HCT116 (cell line): Measurements from ENCODE around the gene ALOX15. TPM values are rescaled to one million over a fixed set of nuclear protein-coding genes. Genes with fewer than 3 reads are reported as not detected.

Source experiments
- ATAC-seq: fragments of 200-7000 bp; cut with Tn5 transposase; 2 replicates; pipeline ENCODE4 v1.9.1; 2020; ENCODE audit warnings: mild to moderate bottlenecking, moderate library complexity
- BruUV-seq: library from RNA; stranded (reverse); fragments of 400-500 nt; replicated peaks from 2 replicates; lab custom pipeline; 2021; lab: Mats Ljungman, UMichigan
- CTCF ChIA-PET: fragments of 300-600 bp; sonication (Branson Sonifier 250); formaldehyde crosslinking; loops from one replicate; lab custom pipeline; 2021; ENCODE audit warnings: antibody characterized with exemption; lab: Charles Lee
- POLR2A ChIA-PET: fragments of 300-600, 350-600 bp; sonication (Branson Sonifier 250); formaldehyde crosslinking; loops from one replicate; lab custom pipeline; 2021; ENCODE audit warnings: antibody characterized with exemption; lab: Charles Lee
- RAD21 ChIA-PET, 2 experiments: fragments of 300-600 bp; sonication (Branson Sonifier 250); formaldehyde crosslinking; loops; one replicate each; lab custom pipeline; 2023; ENCODE audit warnings: low total read pairs in 2 of 2; ENCODE audit not compliant: uncharacterized antibody in 2 of 2, unreplicated experiment in 2 of 2, low non-redundant PET in 1 of 2; lab: Charles Lee
- DNase-seq: peaks from one replicate; pipeline ENCODE4 v3.0.0-alpha.2; 2010; ENCODE audit warnings: low read depth, low spot score
- H2AFZ ChIP-seq: fragments of 200-600 bp; shearing (Covaris generic), sonication (generic); 2 replicates; pipeline ENCODE4 v1.6.1; 2017; ENCODE audit warnings: low read depth, mixed run types, mixed read lengths, antibody characterized with exemption, low read length; ENCODE audit not compliant: poor library complexity, severe bottlenecking
- H3K27ac ChIP-seq: 2 replicates; pipeline ENCODE4 v1.5.1; 2012; ENCODE audit warnings: low read depth, low read length
- H3K27me3 ChIP-seq: fragments of 200-600 bp; sonication (generic); 2 replicates; pipeline ENCODE4 v1.6.1; 2016; ENCODE audit warnings: mixed run types, low read length, mixed read lengths; ENCODE audit not compliant: insufficient read depth
- H3K36me3 ChIP-seq, 2 experiments: fragments of 200-500 bp in 1 of 2; fragments of 200-600 bp in 1 of 2; sonication (Bioruptor generic) in 1 of 2; sonication (generic) in 1 of 2; 2 replicates each; pipeline versions ENCODE4 v1.5.1 to v1.6.1; 2014 to 2016; ENCODE audit warnings: low read length in 2 of 2, inconsistent platforms in 1 of 2, mixed read lengths in 1 of 2, mixed run types in 1 of 2; ENCODE audit not compliant: insufficient read depth in 2 of 2, control insufficient read depth in 1 of 2
- H3K4me1 ChIP-seq, 2 experiments: fragments of 200-600 bp in 1 of 2; sonication (generic) in 1 of 2; 2 replicates each; pipeline versions ENCODE4 v1.5.1 to v1.6.1; 2012 to 2017; ENCODE audit warnings: low read length in 2 of 2, inconsistent platforms in 1 of 2, mild to moderate bottlenecking in 1 of 2, mixed read lengths in 1 of 2, mixed run types in 1 of 2, moderate library complexity in 1 of 2; ENCODE audit not compliant: insufficient read depth in 2 of 2, control insufficient read depth in 1 of 2
- H3K4me2 ChIP-seq: fragments of 200-600 bp; sonication (generic); 2 replicates; pipeline ENCODE4 v1.6.1; 2017; ENCODE audit warnings: mixed run types, low read length, mixed read lengths
- H3K4me3 ChIP-seq, 2 experiments: fragments of 200-600 bp in 1 of 2; sonication (generic) in 1 of 2; replicated peaks in 1 of 2; 2 replicates each; pipeline ENCODE4 v1.5.1; 2011 to 2016; ENCODE audit warnings: low read length in 2 of 2, control low read depth in 1 of 2, low read depth in 1 of 2, mild to moderate bottlenecking in 1 of 2, mixed read lengths in 1 of 2, mixed run types in 1 of 2
- H3K79me2 ChIP-seq: fragments of 200-600 bp; sonication (generic); 2 replicates; pipeline ENCODE4 v1.6.1; 2017; ENCODE audit warnings: mild to moderate bottlenecking, mixed run types, low read length, moderate library complexity, mixed read lengths; ENCODE audit not compliant: insufficient read depth
- H3K9ac ChIP-seq: fragments of 200-600 bp; sonication (generic); 2 replicates; pipeline ENCODE4 v1.6.1; 2016; ENCODE audit warnings: low read length, mixed read lengths
- H3K9me2 ChIP-seq: fragments of 200-600 bp; sonication (generic), shearing (Covaris generic); 2 replicates; pipeline ENCODE4 v1.6.1; 2017; ENCODE audit warnings: mixed run types, mild to moderate bottlenecking, moderate library complexity; ENCODE audit not compliant: insufficient read depth
- H3K9me3 ChIP-seq, 2 experiments: fragments of 200-500 bp in 1 of 2; fragments of 200-600 bp in 1 of 2; sonication (Bioruptor generic) in 1 of 2; sonication (generic) in 1 of 2; 2 replicates each; pipeline ENCODE4 v1.6.1; 2014 to 2017; ENCODE audit warnings: low read length in 2 of 2, mixed read lengths in 2 of 2, inconsistent platforms in 1 of 2, low read depth in 1 of 2, mild to moderate bottlenecking in 1 of 2, mixed run types in 1 of 2, moderate library complexity in 1 of 2; ENCODE audit not compliant: control insufficient read depth in 1 of 2, insufficient read depth in 1 of 2
- H4K20me1 ChIP-seq: fragments of 200-600 bp; sonication (generic), shearing (Covaris generic); 2 replicates; pipeline ENCODE4 v1.6.1; 2017; ENCODE audit warnings: mixed run types, mild to moderate bottlenecking, moderate library complexity; ENCODE audit not compliant: insufficient read depth
- CBX3 ChIP-seq: IDR thresholded peaks from 2 replicates; pipeline ENCODE4 v1.6.1; 2012; ENCODE audit warnings: low read depth
- CEBPB ChIP-seq: IDR thresholded peaks from 2 replicates; pipeline ENCODE4 v1.6.1; 2012; ENCODE audit warnings: low read depth
- EGR1 ChIP-seq: IDR thresholded peaks from 2 replicates; pipeline ENCODE4 v1.6.1; 2012; ENCODE audit warnings: low read depth
- ELF1 ChIP-seq: IDR thresholded peaks from 2 replicates; pipeline ENCODE4 v1.6.1; 2012; ENCODE audit warnings: low read depth, borderline replicate concordance
- EZH2 ChIP-seq: fragments of 200-600 bp; sonication (generic); IDR thresholded peaks from 2 replicates; pipeline ENCODE4 v1.6.1; 2017; ENCODE audit warnings: antibody characterized with exemption, mixed run types
- EZH2phosphoT487 ChIP-seq: fragments of 200-600 bp; IDR thresholded peaks from 2 replicates; pipeline ENCODE4 v1.6.1; 2018; ENCODE audit warnings: antibody characterized with exemption, borderline replicate concordance
- POLR2A ChIP-seq: IDR thresholded peaks from 2 replicates; pipeline ENCODE4 v1.7.0; 2011; ENCODE audit warnings: borderline replicate concordance; ENCODE audit not compliant: insufficient read depth, insufficient read length; ENCODE audit errors: extremely low read depth
- POLR2AphosphoS5 ChIP-seq: IDR thresholded peaks from 2 replicates; pipeline ENCODE4 v1.6.1; 2011; ENCODE audit warnings: mild to moderate bottlenecking, low read depth, low read length, moderate library complexity
- SIN3A ChIP-seq: IDR thresholded peaks from 2 replicates; pipeline ENCODE4 v1.6.1; 2012; ENCODE audit warnings: low read depth
- SP1 ChIP-seq: IDR thresholded peaks from 2 replicates; pipeline ENCODE4 v1.6.1; 2012; ENCODE audit warnings: low read depth
- SRF ChIP-seq: IDR thresholded peaks from 2 replicates; pipeline ENCODE4 v1.6.1; 2012; ENCODE audit warnings: low read depth
- TCF7L2 ChIP-seq: IDR thresholded peaks from 2 replicates; pipeline ENCODE4 v1.7.0; 2011; ENCODE audit warnings: borderline replicate concordance, inconsistent platforms; ENCODE audit not compliant: insufficient read depth, insufficient read length; ENCODE audit errors: extremely low read depth
- ZFX ChIP-seq: fragments of 450-650 bp; IDR thresholded peaks from 2 replicates; pipeline ENCODE4 v1.6.1; 2017
- intact Hi-C: fragments of 100-400 bp; cut with micrococcal nuclease; formaldehyde crosslinking; loops from 2 replicates; pipeline ENCODE4 v1.10.0; 2022
- total RNA-seq: library from RNA; stranded (reverse); gene quantifications from one replicate; pipeline ENCODE4 v1.2.1, GENCODE V29; 2021; ENCODE audit not compliant: unreplicated experiment
- TF ChIP-seq, protein P1 (sequence below): IDR thresholded peaks from 2 replicates; pipeline ENCODE4 v1.6.1; 2012; ENCODE audit warnings: low read depth
- TF ChIP-seq, protein P2 (sequence below): IDR thresholded peaks from 2 replicates; pipeline ENCODE4 v1.6.1; 2012
- TF ChIP-seq, protein P3 (sequence below), 3 experiments: fragments of 200-600 bp in 1 of 3; sonication (generic) in 1 of 3; IDR thresholded peaks in 2 of 3; conservative IDR thresholded peaks in 1 of 3; 2 replicates each; pipeline ENCODE4 v1.5.1; 2012 to 2017; ENCODE audit warnings: low read depth in 2 of 3, low read length in 2 of 3, antibody characterized with exemption in 1 of 3, borderline replicate concordance in 1 of 3, control low read depth in 1 of 3, mild to moderate bottlenecking in 1 of 3, mixed read lengths in 1 of 3, mixed run types in 1 of 3, moderate library complexity in 1 of 3; ENCODE audit not compliant: insufficient read depth in 1 of 3
- TF ChIP-seq, protein P4 (sequence below): IDR thresholded peaks from 2 replicates; pipeline ENCODE4 v1.6.1; 2012
- TF ChIP-seq, protein P5 (sequence below): IDR thresholded peaks from 2 replicates; pipeline ENCODE4 v1.6.1; 2011; ENCODE audit warnings: mild to moderate bottlenecking, low read length, moderate library complexity; ENCODE audit not compliant: insufficient replicate concordance; ENCODE audit errors: extremely low read depth

ALOX15 gene
- total RNA-seq, 1 experiment from 2014 or later = 0.57 TPM

DNA sequence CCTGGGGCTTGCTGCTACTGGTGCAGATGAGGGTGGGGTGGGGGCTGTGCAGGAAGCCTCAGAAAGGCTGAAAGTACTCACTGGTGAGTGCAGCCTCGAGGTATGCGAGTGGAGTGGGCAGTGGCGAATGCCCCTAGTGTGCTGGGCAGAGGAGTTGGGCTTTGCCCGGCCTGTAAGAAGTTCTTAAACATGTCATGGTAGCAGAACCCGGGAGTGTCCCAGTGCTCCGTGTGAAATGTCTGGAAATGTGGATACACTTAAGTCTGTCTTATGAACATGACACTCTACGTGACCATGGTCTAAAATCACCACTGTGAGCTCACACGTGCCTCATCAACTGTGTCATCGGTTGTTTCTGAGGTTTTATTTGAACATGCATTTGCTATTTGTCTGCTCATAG lies 55.4 kb downstream of the ALOX15 start:
- no peak overlapping the region for H3K4me2 ChIP-seq
- ChIA-PET POLR2A (no interaction called here), CTCF (no interaction called here), RAD21 (interaction anchor here in 1 of 2 experiments (0.7 kb wide), 1 partner anchor 320 kb away, joined by 3 read pairs; no protein-coding TSS in a partner anchor)
- H3K4me1 ChIP-seq = peaks cover 5 to 23% of the 10 kb centered on the region in 2 experiments; a peak in 3 of 4 replicates
- no peak overlapping the region for H3K27ac ChIP-seq
- H3K9me3 ChIP-seq = no peaks in the 10 kb centered on the region
- H4K20me1 ChIP-seq = no peaks in the 10 kb centered on the region
- peaks cover 8% of the 10 kb centered on the region; the same call in 1 of the 2 replicates for H3K27me3 ChIP-seq
- H3K9ac ChIP-seq = no peak overlapping the region
- TF ChIP-seq, protein P1, sequence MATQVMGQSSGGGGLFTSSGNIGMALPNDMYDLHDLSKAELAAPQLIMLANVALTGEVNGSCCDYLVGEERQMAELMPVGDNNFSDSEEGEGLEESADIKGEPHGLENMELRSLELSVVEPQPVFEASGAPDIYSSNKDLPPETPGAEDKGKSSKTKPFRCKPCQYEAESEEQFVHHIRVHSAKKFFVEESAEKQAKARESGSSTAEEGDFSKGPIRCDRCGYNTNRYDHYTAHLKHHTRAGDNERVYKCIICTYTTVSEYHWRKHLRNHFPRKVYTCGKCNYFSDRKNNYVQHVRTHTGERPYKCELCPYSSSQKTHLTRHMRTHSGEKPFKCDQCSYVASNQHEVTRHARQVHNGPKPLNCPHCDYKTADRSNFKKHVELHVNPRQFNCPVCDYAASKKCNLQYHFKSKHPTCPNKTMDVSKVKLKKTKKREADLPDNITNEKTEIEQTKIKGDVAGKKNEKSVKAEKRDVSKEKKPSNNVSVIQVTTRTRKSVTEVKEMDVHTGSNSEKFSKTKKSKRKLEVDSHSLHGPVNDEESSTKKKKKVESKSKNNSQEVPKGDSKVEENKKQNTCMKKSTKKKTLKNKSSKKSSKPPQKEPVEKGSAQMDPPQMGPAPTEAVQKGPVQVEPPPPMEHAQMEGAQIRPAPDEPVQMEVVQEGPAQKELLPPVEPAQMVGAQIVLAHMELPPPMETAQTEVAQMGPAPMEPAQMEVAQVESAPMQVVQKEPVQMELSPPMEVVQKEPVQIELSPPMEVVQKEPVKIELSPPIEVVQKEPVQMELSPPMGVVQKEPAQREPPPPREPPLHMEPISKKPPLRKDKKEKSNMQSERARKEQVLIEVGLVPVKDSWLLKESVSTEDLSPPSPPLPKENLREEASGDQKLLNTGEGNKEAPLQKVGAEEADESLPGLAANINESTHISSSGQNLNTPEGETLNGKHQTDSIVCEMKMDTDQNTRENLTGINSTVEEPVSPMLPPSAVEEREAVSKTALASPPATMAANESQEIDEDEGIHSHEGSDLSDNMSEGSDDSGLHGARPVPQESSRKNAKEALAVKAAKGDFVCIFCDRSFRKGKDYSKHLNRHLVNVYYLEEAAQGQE = no peak
- TF ChIP-seq, protein P2, sequence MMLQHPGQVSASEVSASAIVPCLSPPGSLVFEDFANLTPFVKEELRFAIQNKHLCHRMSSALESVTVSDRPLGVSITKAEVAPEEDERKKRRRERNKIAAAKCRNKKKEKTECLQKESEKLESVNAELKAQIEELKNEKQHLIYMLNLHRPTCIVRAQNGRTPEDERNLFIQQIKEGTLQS = no peak
- TF ChIP-seq EZH2phosphoT487 (no peak), SIN3A (no peak), TCF7L2 (no peak), POLR2AphosphoS5 (no peak), EZH2 (no peak), POLR2A (no peak), SRF (no peak), ZFX (no peak), SP1 (no peak), EGR1 (no peak), CBX3 (no peak), CEBPB (no peak), ELF1 (no peak)
- TF ChIP-seq, protein P3, sequence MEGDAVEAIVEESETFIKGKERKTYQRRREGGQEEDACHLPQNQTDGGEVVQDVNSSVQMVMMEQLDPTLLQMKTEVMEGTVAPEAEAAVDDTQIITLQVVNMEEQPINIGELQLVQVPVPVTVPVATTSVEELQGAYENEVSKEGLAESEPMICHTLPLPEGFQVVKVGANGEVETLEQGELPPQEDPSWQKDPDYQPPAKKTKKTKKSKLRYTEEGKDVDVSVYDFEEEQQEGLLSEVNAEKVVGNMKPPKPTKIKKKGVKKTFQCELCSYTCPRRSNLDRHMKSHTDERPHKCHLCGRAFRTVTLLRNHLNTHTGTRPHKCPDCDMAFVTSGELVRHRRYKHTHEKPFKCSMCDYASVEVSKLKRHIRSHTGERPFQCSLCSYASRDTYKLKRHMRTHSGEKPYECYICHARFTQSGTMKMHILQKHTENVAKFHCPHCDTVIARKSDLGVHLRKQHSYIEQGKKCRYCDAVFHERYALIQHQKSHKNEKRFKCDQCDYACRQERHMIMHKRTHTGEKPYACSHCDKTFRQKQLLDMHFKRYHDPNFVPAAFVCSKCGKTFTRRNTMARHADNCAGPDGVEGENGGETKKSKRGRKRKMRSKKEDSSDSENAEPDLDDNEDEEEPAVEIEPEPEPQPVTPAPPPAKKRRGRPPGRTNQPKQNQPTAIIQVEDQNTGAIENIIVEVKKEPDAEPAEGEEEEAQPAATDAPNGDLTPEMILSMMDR (IDR thresholded peaks at IDR 0.05 in 2 of 3, conservative IDR thresholded peaks at IDR 0.05 in 1 of 3; ENCODE audit: borderline replicate concordance in 1 of 3, insufficient read depth in 1 of 3, low read depth in 2 of 3, low read length in 2 of 3) = no peak
- TF ChIP-seq, protein P4, sequence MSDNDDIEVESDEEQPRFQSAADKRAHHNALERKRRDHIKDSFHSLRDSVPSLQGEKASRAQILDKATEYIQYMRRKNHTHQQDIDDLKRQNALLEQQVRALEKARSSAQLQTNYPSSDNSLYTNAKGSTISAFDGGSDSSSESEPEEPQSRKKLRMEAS = no peak
- TF ChIP-seq, protein P5, sequence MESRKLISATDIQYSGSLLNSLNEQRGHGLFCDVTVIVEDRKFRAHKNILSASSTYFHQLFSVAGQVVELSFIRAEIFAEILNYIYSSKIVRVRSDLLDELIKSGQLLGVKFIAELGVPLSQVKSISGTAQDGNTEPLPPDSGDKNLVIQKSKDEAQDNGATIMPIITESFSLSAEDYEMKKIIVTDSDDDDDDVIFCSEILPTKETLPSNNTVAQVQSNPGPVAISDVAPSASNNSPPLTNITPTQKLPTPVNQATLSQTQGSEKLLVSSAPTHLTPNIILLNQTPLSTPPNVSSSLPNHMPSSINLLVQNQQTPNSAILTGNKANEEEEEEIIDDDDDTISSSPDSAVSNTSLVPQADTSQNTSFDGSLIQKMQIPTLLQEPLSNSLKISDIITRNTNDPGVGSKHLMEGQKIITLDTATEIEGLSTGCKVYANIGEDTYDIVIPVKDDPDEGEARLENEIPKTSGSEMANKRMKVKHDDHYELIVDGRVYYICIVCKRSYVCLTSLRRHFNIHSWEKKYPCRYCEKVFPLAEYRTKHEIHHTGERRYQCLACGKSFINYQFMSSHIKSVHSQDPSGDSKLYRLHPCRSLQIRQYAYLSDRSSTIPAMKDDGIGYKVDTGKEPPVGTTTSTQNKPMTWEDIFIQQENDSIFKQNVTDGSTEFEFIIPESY = no peak
- no peak overlapping the region for H3K4me3 ChIP-seq
- DNase-seq = no peak
- intact Hi-C loops = no loop called here
- H3K36me3 ChIP-seq = no peaks in the 10 kb centered on the region
- no peak for ATAC-seq
- no TSS peak for BruUV-seq
- no peak overlapping the region for H2AFZ ChIP-seq
- H3K9me2 ChIP-seq = no peaks in the 10 kb centered on the region
- no peaks in the 10 kb centered on the region for H3K79me2 ChIP-seq
